ENCODE results near the gene HYCC2. TPM values are rescaled to one million over a fixed set of nuclear protein-coding genes. Genes with fewer than 3 reads are reported as not detected.

The HYCC2 gene
- polyA plus RNA-seq = 4.0 to 8.0 TPM (median 7.4 TPM) in 3 replicates
- polyA plus RNA-seq (2011; ENCODE audit: low read depth) = 7.1 TPM
- polyA plus RNA-seq (2011; cell fraction: cytosol; rRNA removed) = 2.4 and 5.5 TPM in 2 replicates
- polyA plus RNA-seq (2011; cell fraction: nucleus; rRNA removed) = 7.0 and 8.9 TPM in 2 replicates
- polyA plus RNA-seq (2012; ENCODE audit: low replicate concordance) = 4.1 and 6.9 TPM in 2 replicates
- polyA minus RNA-seq = 3.3 to 20.7 TPM (median 16.0 TPM) in 3 replicates
- 11.9 TPM for polyA minus RNA-seq (2011; cell fraction: cytosol; rRNA and poly(A)+ RNA removed)
- polyA minus RNA-seq (2011; cell fraction: nucleus; rRNA and poly(A)+ RNA removed) = 17.6 and 34.6 TPM in 2 replicates

DNA sequence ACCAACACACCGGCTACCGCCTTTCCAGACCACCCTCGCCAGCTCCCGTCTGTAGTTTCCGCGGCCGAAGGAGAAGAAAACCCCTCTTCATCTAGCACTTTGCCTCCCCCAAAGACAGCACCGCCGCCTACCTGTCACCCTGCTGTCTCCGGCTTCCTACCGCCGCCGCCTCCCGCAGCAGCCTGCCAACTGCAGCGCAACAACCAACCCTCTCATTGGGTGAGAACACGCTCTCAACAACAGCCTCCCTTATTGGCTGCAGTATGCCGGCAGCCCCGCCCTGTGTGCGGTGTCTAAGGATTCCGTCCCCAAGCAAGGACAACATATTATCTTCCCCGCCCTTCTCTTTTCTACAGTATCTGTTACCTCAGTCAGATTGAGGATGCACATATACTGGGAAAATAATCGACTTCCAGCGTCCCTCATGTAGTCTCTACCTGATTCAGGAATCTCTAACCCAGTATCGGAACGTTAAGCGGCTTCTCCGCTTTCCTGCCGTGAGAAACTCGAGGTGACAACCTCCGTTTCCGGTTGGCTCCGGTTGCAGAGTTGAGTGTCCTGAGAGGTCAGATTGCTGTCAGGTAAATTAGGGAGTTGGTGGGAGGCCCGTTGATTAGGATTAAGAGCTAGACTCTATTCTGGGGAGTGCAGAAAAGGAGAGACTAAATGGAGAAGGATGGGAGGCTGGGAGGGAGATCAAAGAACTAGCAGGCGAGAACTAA, at the start of gene HYCC2, which contains the start of gene NDUFB3:
TSS of gene HYCC2 (minus strand) at position 193 of the 722 bp plus-strand sequence. CDS start 47,662 bp downstream, outside the sequence.
TSS of gene NDUFB3 (plus strand) at position 523 of the 722 bp plus-strand sequence. CDS start 6,882 bp downstream, outside the sequence.
- DNase-seq (ENCODE audit: low read depth, low spot score) = peak; percentile 81
- Histone ChIP-seq H3K9ac (ENCODE audit: control insufficient read depth, extremely low read depth, insufficient read depth, low read length) (peak within 1 kb of the TSS; percentile 97), H3K4me1 (ENCODE audit: control insufficient read depth, extremely low read depth, insufficient read depth, low read length) (peaks cover 25% of the 10 kb centered on the region), H3K9me1 (ENCODE audit: control insufficient read depth, extremely low read depth, insufficient read depth, low read length) (no peaks in the 10 kb centered on the region), H3K9me3 (ENCODE audit: control insufficient read depth, low read depth, low read length) (no peaks in the 10 kb centered on the region), H3K27ac (ENCODE audit: control insufficient read depth, insufficient read depth, low read length) (peak within 1 kb of the TSS; percentile 99), H2AFZ (ENCODE audit: control insufficient read depth, low read length) (peak within 1 kb of the TSS; percentile 99), H4K20me1 (ENCODE audit: control insufficient read depth, extremely low read depth, insufficient read depth, low read length) (no peaks in the 10 kb centered on the region), H3K36me3 (ENCODE audit: control insufficient read depth in 2 of 2, extremely low read depth in 1 of 2, insufficient read depth in 2 of 2, low read length in 2 of 2) (peaks cover 0 to 2% of the 10 kb centered on the region in 2 experiments), H3K4me2 (ENCODE audit: control insufficient read depth, extremely low read depth, insufficient read depth, low read depth, low read length) (peak within 1 kb of the TSS; percentile 76), H3K4me3 (ENCODE audit: control insufficient read depth in 2 of 3, extremely low read depth in 1 of 3, insufficient read depth in 2 of 3, low read depth in 1 of 3, low read length in 3 of 3) (peak within 1 kb of the TSS; percentile 78 to 97 (median 96)), H3K79me2 (ENCODE audit: control insufficient read depth, insufficient read depth, low read length) (peaks cover 76% of the 10 kb centered on the region), H3K27me3 (ENCODE audit: control insufficient read depth, extremely low read depth, insufficient read depth, low read length) (no peaks in the 10 kb centered on the region)
- dilution Hi-C loops (cut with MboI; ENCODE audit: extremely low pct_ligation_motif_present, low sequenced_read_pairs) = no loop called here
- peak; percentile 83 for FAIRE-seq
- no peak for TF ChIP-seq EZH2 (IDR thresholded peaks at IDR 0.05; ENCODE audit: low read length)
- TF ChIP-seq, protein P1, sequence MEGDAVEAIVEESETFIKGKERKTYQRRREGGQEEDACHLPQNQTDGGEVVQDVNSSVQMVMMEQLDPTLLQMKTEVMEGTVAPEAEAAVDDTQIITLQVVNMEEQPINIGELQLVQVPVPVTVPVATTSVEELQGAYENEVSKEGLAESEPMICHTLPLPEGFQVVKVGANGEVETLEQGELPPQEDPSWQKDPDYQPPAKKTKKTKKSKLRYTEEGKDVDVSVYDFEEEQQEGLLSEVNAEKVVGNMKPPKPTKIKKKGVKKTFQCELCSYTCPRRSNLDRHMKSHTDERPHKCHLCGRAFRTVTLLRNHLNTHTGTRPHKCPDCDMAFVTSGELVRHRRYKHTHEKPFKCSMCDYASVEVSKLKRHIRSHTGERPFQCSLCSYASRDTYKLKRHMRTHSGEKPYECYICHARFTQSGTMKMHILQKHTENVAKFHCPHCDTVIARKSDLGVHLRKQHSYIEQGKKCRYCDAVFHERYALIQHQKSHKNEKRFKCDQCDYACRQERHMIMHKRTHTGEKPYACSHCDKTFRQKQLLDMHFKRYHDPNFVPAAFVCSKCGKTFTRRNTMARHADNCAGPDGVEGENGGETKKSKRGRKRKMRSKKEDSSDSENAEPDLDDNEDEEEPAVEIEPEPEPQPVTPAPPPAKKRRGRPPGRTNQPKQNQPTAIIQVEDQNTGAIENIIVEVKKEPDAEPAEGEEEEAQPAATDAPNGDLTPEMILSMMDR (optimal IDR thresholded peaks at IDR 0.05 in 1 of 3, IDR thresholded peaks at IDR 0.05 in 1 of 3, conservative IDR thresholded peaks at IDR 0.05 in 1 of 3; ENCODE audit: extremely low read depth in 1 of 3, insufficient read depth in 2 of 3, low read length in 3 of 3) = peak; percentile 35 to 50 (median 48)

DNA sequence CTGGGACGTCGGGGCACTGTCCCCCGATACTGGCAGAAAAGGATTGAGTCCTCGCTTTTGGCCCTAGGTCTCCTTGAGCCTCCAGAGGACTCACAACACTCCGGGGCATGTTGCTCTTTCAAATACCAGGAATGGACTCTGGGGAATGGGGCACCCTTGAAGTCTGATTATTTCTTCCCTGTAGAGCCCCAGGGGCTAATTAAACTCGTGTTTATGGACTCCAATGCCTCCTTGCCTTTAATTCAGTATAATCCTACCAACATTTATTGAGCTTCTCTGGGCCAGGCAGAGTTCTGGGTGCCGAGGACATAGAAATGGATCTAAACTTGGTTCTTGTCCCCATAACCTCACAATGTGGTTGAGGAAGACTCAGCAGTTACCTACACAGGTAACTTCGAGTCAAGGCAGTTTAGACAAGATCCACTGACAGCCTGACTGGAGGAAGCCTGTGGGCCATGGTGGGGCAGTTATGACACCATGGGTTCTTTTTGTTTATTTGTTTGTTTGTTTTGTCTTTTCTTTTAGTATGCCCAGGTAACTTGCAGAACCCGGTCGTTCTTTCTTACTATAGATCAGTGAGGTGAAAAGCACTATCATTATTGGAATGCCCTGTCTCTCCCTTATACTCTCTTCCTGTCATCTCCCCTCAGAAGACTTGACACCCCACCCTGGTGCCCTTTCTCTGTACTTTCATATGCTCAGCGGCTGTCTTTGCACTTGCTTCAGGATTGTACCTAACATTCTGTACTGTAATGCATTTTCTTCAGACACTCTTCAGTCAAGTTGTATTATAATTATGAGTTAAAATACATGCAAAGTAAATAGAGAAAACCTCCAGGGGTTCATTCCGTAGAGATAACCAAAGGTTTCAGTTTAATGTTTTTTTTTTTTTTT, 47.7 kb upstream of the HYCC2 start:
- Histone ChIP-seq H2AFZ (ENCODE audit: control insufficient read depth, low read length) (no peak overlapping the region), H3K36me3 (ENCODE audit: control insufficient read depth in 2 of 2, extremely low read depth in 1 of 2, insufficient read depth in 2 of 2, low read length in 2 of 2) (peaks cover 2 to 4% of the 10 kb centered on the region in 2 experiments), H3K27ac (ENCODE audit: control insufficient read depth, insufficient read depth, low read length) (peak overlapping the region; percentile 93), H3K4me1 (ENCODE audit: control insufficient read depth, extremely low read depth, insufficient read depth, low read length) (peaks cover 31% of the 10 kb centered on the region), H3K9me3 (ENCODE audit: control insufficient read depth, low read depth, low read length) (no peaks in the 10 kb centered on the region), H3K4me2 (ENCODE audit: control insufficient read depth, extremely low read depth, insufficient read depth, low read depth, low read length) (peak overlapping the region; percentile 83), H3K9ac (ENCODE audit: control insufficient read depth, extremely low read depth, insufficient read depth, low read length) (peak overlapping the region; percentile 90), H3K79me2 (ENCODE audit: control insufficient read depth, insufficient read depth, low read length) (peaks cover 50% of the 10 kb centered on the region), H3K4me3 (ENCODE audit: control insufficient read depth in 2 of 3, extremely low read depth in 1 of 3, insufficient read depth in 2 of 3, low read depth in 1 of 3, low read length in 3 of 3) (peak overlapping the region; percentile 72 to 84 (median 74)), H4K20me1 (ENCODE audit: control insufficient read depth, extremely low read depth, insufficient read depth, low read length) (no peaks in the 10 kb centered on the region), H3K9me1 (ENCODE audit: control insufficient read depth, extremely low read depth, insufficient read depth, low read length) (no peaks in the 10 kb centered on the region), H3K27me3 (ENCODE audit: control insufficient read depth, extremely low read depth, insufficient read depth, low read length) (no peaks in the 10 kb centered on the region)
- TF ChIP-seq EZH2 (IDR thresholded peaks at IDR 0.05; ENCODE audit: low read length) = no peak
- TF ChIP-seq, protein P1 (optimal IDR thresholded peaks at IDR 0.05 in 1 of 3, IDR thresholded peaks at IDR 0.05 in 1 of 3, conservative IDR thresholded peaks at IDR 0.05 in 1 of 3; ENCODE audit: extremely low read depth in 1 of 3, insufficient read depth in 2 of 3, low read length in 3 of 3) = no peak
- FAIRE-seq (no peak), DNase-seq (ENCODE audit: low read depth, low spot score) (no peak)
- dilution Hi-C loops (cut with MboI; ENCODE audit: extremely low pct_ligation_motif_present, low sequenced_read_pairs) = no loop called here
